Activated T-helper 9 cell treated with anti-CD3 and anti-CD28 coated beads, Interleukin-2, amount 50 U/mL, for 16 hours (primary cell): ENCODE data around the gene STMN3.

ENCODE experiments used
- DNase-seq: peaks from one replicate; pipeline ENCODE4 v3.0.0-alpha.2; 2020; ENCODE audit warnings: low read depth

STMN3 gene

DNA sequence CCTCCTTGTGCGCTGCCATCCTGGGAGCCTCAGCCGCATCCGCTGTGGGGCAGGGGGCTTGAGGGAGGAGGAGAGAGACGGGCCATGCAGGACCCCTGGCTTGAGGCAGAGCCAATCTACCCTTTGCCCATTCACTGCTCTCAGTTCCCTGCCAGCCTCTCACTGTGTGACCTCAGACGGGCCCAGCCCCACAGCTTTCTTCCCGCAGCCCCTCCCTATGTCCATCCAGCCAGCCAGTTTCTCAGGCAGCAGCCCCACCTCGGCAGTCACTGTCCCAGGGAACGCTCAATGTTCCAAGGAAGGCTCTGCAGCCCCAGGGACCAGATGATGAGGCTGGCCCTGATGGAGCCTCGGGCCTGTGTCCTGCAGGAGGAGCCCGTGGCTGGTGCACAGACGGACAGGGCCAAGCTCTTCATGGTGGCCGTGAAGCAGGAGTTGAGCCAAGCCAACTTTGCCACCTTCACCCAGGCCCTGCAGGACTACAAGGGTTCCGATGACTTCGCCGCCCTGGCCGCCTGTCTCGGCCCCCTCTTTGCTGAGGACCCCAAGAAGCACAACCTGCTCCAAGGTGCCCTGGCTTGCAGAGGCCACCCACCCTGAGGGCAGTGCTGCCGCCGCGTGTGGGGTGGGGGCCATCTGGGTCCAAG lies 39.3 kb upstream of the STMN3 start:
- no peak for DNase-seq

DNA sequence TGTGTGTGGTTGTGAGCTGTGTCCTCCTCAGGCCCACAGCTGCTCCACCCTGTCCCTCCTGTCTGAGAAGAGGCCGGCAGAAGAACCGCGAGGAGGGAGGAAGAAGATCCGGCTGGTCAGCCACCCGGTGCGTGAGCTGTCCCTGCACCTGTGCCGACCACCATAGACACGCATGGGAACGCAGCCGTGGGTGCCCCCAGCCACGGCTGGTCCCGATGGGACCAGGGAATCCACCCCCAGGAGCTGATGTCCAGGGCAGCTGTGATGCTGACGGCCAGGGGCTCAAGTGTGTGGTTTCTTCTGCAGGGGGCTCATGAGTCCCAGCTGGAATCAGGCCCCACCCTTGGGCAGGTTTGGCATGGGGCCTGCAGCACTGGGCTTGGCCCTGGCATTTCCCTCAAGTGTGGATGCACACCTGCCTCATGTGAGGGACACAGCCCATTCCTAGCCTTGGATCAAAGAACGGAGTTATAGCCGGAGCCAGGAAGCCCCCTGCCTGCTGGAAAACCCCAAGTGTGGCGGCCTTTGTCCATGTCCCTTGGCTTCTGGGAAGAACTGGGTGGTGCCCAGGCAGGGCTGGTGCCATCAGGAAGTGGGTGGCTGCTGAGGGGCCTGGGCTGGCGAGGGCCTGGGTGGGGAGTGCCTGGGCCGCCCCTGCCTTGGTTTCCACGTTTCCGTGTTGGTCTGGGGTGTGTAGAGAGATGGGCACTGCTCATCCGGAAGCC lies 38.6 kb upstream of the STMN3 start:
- DNase-seq = no peak

DNA sequence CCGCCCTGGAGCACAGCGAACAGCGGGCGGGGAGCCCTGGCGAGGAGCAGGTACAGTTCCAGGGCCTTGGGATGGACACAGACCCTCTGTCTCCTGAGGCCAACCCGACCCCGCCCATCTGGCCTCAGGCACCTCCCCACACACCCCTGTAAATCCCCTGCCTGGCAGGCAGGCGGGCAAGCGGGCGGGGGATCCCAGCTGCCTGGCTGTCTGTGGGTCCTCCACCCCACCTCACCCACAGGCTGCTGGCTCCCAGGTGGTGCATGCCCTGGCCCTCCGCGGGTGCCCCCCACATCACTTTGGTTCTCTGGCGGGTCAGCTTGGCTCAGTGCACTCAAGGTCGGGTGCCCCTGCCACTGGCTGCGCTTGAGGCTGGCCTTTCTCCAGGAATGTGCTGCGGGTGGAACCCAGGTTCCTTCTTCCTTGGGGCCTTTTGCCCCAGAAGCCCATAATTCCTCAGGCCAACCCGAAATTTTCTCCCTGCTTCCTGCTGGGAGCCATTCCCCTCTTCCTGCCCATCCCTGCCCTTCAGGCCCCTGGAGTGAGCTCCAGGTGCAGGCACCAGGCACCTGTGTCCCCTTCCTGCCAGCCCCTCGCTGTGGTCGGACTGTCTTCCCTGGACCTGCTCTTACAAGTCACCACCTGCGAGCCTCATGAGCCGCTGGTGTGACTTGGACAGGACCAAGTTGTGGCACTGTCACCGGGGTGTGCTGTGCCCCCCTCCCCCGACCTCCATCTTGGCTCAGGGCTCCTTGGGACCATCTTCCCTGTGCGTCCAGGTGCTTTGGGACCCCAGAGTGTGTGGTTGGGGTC lies 37.9 kb upstream of the STMN3 start:
- DNase-seq = no peak

DNA sequence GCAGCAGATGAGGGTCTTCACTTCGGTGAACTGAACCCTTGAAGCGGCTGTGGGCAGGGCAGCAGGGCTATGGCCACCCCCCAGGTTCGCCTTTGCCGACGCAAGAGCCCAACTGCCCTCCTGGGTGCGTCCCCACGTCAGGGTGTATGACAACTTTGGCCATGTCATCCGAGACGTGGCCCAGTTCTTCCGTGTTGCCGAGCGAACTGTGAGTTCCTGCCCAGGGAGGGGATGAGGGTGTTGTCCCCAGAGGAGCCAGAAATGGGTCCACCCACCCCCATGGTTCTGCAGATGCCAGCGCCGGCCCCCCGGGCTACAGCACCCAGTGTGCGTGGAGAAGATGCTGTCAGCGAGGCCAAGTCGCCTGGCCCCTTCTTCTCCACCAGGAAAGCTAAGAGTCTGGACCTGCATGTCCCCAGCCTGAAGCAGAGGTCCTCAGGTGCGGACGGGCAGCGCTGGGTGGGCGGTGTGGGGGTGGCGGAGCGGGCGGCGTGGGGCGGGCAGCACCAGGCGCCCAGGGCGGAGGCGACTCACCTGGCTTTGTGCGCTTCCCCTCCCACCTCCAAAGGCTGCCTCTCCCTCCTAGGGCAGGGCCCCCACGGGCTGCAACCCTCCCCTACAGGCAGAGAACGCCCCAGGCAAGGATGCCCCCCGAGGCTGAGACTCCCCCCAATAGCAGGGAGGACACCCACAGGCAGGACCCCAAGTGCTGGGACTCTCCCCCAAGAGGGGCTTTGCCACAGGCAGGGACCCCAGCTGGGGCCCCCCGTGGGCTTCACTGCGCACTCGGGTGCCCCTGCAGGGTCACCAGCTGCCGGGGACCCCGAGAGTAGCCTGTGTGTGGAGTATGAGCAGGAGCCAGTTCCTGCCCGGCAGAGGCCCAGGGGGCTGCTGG lies 37.0 kb upstream of the STMN3 start:
- DNase-seq = no peak

DNA sequence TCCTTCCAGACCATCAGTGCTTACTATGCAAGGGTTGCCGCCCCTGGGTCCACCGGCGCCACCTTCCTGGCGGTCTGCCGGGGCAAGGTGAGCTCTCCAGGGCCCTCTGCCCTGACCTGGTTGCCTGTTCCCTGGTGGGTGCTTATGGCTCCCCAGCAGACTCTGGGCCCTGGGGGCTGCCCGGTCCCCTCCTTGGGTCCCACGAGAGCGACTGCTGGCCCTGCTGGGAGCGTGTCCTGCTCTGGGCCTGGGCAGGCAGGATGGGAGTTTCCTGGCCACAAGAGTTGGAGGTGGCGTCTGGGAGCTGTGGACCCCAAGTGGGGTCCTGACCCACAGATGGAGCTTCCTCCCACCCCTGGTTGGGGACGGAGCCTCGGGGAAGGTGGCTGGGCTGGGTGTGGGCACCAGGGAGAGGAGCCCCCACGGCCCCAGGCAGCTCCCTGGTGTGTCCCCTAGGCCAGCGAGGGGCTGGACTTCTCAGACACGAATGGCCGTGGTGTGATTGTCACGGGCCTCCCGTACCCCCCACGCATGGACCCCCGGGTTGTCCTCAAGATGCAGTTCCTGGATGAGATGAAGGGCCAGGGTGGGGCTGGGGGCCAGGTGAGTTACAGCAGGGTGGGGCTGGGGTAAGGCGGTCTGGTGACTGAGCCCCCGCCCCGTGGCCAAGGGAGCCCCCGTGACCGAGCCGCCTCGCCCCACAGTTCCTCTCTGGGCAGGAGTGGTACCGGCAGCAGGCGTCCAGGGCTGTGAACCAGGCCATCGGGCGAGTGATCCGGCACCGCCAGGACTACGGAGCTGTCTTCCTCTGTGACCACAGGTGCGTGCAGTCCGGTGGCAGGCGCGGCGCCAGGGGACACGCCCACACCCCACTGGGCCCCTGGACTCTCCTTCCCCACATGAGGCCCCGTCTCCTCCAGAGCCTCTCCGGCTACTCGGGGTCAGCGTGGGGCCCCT lies 36.1 kb upstream of the STMN3 start:
- DNase-seq = no peak

DNA sequence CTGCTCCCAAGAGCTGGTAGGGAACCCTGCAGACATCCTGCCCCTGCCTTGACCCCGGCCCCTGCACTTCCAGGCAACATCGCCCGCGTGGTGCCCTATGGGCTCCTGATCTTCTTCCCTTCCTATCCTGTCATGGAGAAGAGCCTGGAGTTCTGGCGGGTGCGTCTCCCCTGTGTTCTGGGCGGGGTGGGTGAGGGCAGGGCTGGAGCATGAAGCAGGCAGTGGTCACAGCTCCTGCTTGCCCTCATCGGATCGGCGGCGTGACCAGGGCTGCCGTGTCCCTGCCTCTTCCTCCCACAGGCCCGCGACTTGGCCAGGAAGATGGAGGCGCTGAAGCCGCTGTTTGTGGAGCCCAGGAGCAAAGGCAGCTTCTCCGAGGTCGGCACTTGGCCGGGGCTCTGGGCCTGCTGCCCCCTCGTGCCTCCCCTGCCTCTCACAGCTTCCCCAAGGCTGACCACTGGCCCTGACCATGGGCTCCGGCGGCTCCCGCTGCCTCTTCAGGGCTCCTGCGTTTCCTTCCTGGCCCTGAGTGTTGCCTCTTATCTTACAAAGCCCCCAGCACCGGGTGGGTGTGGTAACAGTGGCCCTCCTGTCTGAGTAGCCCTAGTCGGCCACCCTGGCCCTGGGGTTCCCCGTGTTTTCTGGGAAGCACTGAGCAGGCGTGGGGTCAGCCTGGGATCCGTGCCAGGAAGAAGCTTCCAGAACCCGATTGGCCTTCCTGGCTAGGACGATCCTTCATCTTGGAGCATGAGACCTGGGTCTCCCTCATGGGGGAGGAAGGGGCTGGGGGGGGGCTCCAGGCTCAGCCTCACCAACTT lies 35.2 kb upstream of the STMN3 start:
- DNase-seq = no peak

DNA sequence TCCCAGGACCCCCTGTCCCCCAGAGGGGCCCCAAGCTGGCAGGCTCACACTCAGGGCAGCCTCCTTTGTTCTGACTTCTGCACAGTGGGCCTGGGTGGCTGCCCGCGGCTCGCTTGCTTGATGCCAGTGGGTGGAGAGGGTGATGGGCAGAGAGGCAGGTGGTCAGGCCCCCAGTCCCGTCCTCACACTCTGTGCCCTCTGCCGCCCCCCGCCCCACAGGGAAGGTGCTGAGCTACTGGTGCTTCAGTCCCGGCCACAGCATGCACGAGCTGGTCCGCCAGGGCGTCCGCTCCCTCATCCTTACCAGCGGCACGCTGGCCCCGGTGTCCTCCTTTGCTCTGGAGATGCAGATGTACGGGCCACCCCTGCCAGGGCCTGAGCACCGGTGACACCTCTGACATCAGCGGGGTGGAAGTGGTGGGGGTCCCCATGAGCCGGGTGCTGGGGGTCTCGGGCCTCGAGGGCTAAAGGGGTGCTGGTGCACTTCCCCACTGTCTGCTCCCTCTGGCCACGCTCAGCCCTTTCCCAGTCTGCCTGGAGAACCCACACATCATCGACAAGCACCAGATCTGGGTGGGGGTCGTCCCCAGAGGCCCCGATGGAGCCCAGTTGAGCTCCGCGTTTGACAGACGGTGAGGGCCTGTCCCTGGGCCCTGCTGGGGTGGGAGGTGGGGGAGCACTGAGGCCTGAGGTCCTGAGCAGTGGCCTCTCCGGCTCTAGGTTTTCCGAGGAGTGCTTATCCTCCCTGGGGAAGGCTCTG lies 34.4 kb upstream of the STMN3 start:
- DNase-seq = no peak

DNA sequence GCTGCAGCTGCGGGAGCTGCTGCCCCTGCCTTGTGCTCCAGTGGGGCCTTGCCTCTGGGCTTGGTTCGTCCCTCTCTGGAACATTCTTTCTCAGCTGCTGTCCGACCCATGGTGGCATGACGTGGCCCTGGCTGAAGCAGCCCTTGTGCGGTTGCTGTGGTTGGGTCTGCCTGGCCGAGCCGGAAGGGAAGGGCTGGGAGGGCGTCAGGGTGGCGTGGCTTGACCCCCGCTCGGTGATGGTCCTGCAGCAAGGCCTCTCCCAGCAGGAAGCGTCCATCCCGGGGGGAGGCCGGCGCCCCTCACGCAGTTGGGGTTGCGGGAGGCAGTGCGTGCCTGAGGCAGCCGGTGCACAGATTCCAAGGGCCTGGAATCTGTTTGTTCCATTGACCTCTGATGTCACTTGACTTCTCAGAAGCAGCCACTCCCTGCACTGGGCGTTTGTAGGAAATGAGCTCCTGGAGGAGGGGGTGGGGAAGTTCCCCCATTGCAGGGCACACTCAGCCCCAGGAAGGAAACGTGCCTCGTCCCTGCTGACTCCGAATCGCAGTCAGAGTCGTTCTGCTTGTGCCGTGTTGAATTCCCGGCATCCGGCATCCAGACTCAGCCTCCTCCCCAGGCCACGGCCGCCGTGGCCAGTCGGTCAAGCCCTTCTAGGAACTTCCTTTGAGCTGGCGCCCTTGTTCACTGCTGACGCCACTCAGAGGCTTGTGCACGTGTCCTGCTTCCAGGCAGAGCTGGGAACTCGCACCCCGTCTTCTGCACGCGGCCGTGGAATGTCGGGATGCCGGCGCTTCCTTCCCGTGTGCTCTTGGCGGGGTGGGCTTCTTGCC lies 33.5 kb upstream of the STMN3 start:
- DNase-seq = no peak

DNA sequence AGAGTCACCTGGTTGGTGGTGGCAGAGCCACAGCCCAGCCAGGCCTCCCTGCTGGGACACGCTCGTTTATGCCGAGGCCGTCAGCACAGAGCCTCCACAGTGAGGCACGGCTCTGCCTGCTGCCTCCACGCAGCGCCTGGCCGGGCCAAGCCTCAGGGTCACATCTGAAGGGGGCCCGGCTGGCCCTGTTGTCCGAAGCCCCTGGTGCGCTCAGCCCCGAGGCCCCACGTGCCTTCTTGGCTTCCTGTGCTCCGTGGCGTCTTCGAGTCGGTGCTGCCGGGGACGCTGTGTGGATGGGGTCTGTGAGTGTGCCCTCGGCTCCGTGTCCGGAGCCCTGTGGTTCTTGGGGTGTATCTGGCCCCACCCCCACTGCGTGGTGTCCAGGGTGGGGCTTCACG lies 32.9 kb upstream of the STMN3 start:
- no peak for DNase-seq

DNA sequence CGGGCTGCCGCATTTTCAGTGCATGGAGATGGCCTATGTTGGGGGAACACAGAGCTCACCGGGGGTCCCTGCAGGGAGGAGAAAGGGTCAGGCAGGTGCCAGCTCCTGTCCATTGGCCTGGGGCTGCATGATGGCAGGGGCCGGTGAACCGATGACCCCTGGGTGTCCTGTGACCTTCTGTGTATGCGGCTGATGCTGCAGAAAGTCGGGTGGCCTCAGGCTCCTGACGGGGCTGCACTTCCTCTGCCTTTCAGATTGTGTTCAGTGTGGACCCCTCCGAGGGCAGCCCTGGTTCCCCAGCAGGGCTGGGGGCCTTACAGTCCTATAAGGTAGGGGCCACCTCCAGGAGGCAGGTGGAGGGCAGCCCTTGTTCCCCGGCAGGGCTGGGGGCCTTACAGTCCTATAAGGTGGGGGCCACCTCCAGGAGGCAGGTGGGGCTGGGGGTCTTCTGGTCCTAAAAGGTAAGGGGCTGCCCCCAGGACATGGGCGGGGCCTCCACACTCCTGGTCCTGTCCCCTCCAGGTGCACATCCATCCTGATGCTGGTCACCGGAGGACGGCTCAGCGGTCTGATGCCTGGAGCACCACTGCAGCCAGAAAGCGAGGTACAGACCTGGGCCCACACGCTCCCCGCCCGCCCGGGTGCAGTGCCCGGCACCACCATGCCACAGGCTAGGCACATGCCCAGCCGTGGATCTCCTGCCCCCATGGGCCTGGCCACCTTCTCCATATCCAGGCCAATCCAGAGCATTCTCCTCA lies 32.2 kb upstream of the STMN3 start:
- DNase-seq = no peak

DNA sequence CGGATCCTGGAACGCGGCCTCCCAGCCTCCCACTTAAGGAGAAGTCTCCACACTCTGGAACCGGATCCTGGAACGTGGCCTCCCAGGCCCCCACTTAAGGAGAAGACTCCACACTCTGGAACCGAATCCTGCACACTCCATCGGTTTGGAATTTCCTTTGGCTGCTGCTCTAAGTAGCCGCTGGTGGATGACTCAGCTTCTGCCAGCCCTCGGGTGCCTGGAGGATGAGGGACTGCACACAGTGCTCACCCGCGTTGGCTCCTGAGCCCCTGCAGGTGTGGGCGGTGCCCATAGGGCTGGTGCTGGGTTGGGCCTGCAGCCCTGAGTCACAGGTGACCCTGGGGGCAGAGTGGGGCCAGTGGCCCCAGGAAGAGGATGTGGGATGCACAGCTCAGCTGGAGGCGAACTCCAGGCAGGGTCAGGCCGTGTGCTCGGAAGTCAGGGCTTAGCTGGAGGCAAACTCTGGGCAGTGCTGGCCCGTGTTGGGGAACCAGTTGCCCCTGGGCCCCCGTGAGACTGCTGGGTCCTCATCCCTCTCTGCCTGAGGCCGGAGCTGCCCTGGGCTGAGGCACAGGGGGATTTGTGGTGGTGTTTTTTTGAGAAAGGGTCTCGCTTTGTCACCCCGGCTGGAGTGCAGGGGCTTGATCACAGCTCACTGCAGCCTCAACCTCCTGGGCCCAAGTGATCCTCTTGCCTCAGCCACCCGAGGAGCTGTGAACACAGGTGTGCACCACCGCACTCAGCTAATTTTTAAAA lies 29.3 kb upstream of the STMN3 start:
- DNase-seq = no peak

DNA sequence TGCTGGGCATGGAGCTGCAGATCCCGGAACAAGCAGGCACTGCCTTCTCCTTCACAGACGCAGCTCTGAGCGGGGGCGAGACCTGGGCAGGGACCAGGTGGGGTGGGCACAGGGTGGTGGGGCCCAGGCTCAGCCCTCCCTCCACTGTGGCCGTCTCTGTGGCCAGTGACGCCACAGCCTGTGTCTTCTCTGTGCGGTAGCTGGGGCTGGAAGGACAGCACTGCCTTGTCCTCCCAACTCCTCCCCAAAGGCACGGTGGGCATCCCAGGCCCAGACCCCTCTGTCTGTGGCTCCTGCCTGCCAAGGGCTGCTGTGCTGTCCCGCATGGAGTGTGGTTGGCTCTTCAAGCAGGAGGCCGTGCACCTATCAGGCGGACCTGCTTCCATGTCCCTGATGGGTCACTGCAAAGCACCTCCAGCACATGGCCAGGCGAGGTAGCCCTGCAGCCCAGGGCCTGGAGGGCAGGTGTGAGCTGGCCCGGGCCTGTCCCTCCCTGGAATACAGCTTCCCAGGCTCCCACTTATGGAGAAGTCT lies 28.5 kb upstream of the STMN3 start:
- no peak for DNase-seq

DNA sequence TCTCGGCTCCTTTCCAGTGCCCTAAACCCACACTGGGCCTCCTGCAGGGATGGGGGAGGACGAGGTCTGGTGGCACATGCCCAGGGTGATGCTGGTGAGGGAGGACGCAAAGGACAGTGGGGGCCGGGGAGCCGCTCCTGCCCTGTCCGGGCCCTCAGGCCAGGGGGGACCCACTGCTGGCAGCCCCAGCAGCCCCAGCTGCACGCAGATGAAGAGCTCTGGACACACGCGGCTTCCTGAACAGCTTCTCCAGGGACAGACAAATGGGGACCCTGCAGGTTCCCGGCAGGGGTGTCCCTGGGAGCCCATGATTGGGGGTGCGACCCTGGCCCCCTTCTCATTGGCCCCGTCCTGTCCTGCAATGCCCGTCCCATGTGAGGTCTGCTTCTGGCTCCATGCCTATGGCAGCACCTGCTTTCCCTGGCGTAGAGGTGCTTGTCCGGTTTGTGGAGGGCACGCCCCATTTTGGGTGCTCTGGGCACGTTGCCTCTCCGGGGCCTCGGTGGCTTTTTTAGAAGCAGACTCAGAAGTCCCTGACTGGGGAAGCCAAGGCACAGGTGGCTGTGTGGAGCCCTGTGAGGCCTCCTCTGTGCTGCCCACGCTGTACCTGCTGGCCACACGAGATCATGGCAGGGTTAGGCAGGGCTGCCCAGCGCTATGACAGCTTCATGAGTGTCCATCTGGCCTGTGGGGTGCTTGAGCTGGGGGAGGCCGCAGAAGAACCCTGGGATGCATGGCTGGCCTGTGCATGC lies 27.8 kb upstream of the STMN3 start:
- DNase-seq = no peak

DNA sequence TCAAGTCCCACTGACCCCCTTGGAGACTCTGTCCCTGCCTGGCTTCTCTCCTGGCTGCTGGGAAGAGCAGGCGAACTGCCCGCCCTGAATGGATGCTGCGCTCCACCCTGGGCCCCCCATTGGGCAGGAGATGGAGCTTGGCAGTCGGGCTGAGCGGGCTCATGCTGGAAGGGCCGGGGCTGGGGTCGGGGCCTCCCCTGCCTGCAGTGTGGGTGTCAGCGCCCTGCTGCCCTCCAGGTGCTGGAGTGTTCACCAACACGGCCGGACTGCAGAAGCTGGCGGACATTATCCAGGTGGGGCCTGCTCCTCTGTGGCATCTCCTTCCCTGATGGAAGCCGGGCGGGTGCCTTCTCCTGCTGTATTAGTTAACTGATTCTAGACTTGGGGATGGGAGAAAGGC lies 27.2 kb upstream of the STMN3 start:
- DNase-seq = no peak

DNA sequence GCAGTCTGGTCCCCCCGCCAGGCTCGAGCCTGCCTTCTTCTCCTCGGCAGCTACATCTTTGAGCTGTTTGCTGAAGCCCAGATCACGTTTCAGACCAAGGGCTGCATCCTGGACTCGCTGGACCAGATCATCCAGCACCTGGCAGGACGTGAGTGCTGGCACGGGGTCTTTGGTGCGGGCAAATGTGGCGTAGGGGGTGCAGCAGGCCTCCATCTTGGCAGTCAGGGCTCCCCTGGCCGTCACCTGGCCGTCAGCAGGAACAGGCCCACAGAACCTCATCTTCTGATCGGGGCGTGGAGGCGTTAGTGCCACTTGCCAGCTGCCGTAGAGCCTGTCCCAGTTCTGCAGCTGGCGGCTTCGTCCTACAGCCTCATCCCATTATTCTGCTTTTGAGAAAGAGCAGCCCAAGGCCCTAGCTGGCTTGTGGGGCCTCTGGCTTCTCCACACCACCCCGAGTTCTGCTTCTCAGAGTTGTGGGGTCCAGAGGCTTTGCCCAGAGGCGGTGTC lies 26.6 kb upstream of the STMN3 start:
- no peak for DNase-seq
